Coronary artery (tissue), 2 donors: ENCODE data around the gene FOSL2.

Experiments
- DNase-seq: peaks from one replicate; pipeline ENCODE4 v3.0.0-alpha.2; 2017; ENCODE audit warnings: low spot score
- H3K27ac ChIP-seq, 2 donors: fragments of 200-600 bp; sonication (generic); one replicate each; pipeline ENCODE4 v1.5.1; 2016 to 2019
- H3K4me3 ChIP-seq: fragments of 200-600 bp; sonication (generic); 2 replicates; pipeline ENCODE4 v1.5.1; 2016; ENCODE audit warnings: mild to moderate bottlenecking, moderate library complexity
- CTCF ChIP-seq: fragments of 200-600 bp; sonication (generic); IDR thresholded peaks from one replicate; pipeline ENCODE4 v1.5.1; 2019; ENCODE audit warnings: antibody characterized with exemption

The FOSL2 gene

GRCh38 chr2:28390746-28391563 lies 1.7 kb upstream of the FOSL2 start:
- peak; percentile 95 for DNase-seq
- H3K4me3 ChIP-seq = peak overlapping the region; percentile 83
- TF ChIP-seq CTCF = no peak
- H3K27ac ChIP-seq = peak overlapping the region; percentile 98 to 100

DNA sequence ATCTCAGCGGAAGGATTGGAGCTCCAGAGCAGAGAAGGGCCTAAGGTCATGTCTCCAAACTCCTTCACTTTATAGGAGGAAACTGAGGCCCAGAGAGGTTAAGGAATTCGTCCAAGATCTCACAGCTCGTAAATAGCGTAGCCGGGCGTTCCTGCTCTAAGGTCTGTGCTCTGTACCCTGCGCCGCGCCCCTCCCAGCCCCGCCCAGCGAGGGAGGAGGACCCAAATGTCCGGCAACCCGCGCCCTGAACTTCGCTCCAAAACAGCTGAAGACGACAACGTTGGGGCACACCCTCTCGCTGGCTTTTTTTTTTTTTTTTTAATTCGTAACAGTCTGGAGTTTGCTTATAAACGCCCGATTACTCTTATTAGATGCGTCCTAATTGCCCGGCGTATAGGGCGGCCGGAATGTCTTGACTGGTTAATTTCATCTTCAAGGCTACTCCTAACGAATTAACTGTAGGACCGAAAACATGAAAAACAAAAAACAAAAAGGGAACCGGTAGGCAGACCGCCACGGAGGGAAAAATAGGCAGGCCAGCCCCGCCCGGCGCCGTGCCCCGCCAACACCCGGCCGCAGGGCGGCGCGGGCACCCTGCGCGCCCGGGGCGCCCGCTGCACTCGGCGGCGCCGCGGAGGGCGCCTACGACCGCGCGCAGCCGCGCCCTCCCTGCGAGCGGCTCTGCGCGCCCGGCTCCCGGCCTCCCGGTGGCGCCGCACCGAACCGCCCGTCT lies 928 bp upstream of the FOSL2 start:
- peak overlapping the region; percentile 83 for H3K4me3 ChIP-seq
- peak; percentile 97 for DNase-seq
- TF ChIP-seq CTCF = no peak
- H3K27ac ChIP-seq = peak overlapping the region; percentile 98 to 100

GRCh38 chr2:28393114-28393836 lies 617 bp downstream of the FOSL2 start:
- Histone ChIP-seq H3K4me3 (peak overlapping the region; percentile 83), H3K27ac (peak overlapping the region; percentile 98 to 100)
- no peak for TF ChIP-seq CTCF
- peak; percentile 87 for DNase-seq

- peak overlapping the region; percentile 98 to 100 for H3K27ac ChIP-seq
- no peak for DNase-seq
- no peak for TF ChIP-seq CTCF
Measured at GRCh38 chr2:28394331-28394877, 1.7 kb downstream of the FOSL2 start.

DNA sequence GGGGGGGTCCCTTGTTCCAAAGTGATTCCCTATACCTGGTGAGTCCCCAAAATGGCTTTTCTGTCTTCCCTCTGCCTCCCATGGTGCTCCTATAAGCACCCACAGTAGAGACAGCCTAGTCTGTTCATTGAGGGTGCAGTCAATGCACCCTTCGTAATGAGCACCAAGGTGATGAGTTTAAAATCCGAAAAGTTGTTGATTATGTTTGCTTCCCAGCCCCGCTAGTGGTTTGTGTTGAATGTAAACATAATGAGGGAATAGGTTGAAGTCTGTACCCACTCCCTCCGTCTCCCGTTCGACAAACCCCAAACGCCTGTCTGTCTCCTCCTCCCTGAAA lies 2.3 kb downstream of the FOSL2 start:
- Histone ChIP-seq H3K4me3 (peak overlapping the region; percentile 83), H3K27ac (peak overlapping the region; percentile 98 to 100)
- DNase-seq = no peak
- TF ChIP-seq CTCF = no peak

More at GRCh38 chr2:28394331-28394877, 1.7 kb downstream of the FOSL2 start:
- H3K4me3 ChIP-seq = peak overlapping the region; percentile 83

GRCh38 chr2:28395334-28396061 lies 2.8 kb downstream of the FOSL2 start:
- TF ChIP-seq CTCF = no peak
- DNase-seq = peak; percentile 85
- peak overlapping the region; percentile 98 to 100 for H3K27ac ChIP-seq
- peak overlapping the region; percentile 83 for H3K4me3 ChIP-seq
